GM18870 (cell line): ENCODE data around the gene KRTAP3-2.
"Not testable (repeated sequence)": the region's sequence is repeated elsewhere in the genome, so short reads cannot be mapped to it uniquely, and the experiment has no call there.

ENCODE experiments used
- ATAC-seq: cut with Tn5 transposase; IDR thresholded peaks from one replicate; pipeline ENCODE4 v1.9.1; 2021; ENCODE audit warnings: moderate library complexity; ENCODE audit not compliant: unreplicated experiment

The KRTAP3-2 gene

GRCh38 chr17:40999563-40999962 is at the start of gene KRTAP3-2:
Gene KRTAP3-2 (minus strand): TSS chr17:40999906. CDS start chr17:40999853, 53 bp downstream.
- ATAC-seq = not testable (repeated sequence)

- ATAC-seq = no peak
These were observed 49.4 kb upstream of the KRTAP3-2 start for GRCh38 chr17:41049110-41049509.

DNA sequence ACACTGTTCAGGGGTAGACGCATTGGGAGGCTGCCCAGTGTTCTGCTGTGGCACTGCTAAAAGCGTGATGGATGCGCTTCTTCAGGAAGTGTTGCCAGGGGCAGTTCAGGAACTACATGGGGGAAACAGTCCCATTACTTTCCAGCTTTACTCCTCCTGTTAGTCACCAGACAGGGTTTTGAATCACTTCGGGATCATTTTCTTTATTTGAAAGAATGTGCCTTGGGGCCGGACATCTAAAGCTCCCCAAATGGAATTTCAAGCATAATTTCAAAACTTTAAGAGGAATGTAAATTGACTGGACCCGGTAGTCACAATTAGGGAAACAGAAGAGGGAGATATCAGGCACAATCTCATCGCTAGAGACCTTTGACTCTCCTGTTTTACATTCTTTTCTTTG is 48.7 kb upstream of the KRTAP3-2 start:
- ATAC-seq = no peak

DNA sequence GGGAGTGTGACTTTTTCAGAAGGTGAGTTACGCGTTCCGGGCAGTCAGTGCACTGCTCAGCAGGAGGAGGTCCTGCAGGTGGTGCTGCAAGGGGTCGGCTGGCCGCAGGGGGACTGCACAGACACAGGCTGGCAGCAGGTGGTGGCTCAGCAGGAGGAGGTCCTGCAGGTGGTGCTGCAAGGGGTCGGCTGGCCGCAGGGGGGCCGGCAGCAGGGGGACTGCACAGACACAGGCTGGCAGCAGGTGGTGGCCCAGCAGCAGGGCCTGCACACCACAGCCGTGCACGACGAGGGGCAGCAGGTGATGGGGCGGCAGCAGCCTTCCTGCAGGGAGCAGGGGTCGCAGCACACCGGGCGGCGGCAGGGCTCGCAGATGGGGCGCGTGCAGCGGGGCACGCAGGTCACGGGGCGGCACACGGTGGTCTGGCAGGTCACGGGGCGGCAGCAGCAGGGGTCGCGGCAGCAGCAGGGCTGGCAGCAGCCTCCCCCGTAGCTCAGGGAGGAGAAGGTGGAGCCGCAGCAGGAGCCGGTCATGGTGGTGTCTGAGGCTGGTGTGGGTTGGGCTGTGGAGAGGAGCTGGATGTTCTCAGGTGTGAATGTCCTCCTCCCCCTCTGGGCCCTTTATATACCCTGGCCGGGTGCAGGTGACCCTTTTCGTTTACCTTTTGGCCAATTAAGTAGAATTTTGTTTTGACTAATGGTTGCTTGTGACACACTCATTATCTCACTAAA is 47.2 kb upstream of the KRTAP3-2 start, which contains the start of gene KRTAP2-1:
KRTAP2-1 (minus strand) TSS at position 582 of the 731 bp plus-strand sequence; CDS start at position 533, 49 bp downstream.
- not testable (repeated sequence) for ATAC-seq

- ATAC-seq = no peak
These were observed 43.2 kb upstream of the KRTAP3-2 start for GRCh38 chr17:41042953-41043352.

- ATAC-seq = not testable (repeated sequence)
These were observed 41.3 kb upstream of the KRTAP3-2 start, which contains the start of gene KRTAP1-1 for GRCh38 chr17:41040783-41041571. Gene KRTAP1-1 (minus strand): TSS chr17:41041450. CDS start chr17:41041397, 53 bp downstream.

- ATAC-seq = no peak
These were observed 38.2 kb upstream of the KRTAP3-2 start for GRCh38 chr17:41037853-41038350.

GRCh38 chr17:41034346-41034935 is 34.7 kb upstream of the KRTAP3-2 start, which contains the start of gene KRTAP1-3:
Gene KRTAP1-3 (minus strand): TSS chr17:41034874. CDS start chr17:41034821, 53 bp downstream.
- not testable (repeated sequence) for ATAC-seq

GRCh38 chr17:41029633-41030245 is 30.0 kb upstream of the KRTAP3-2 start, which contains the start of gene KRTAP1-4:
Gene KRTAP1-4 (minus strand): TSS chr17:41030195. CDS start chr17:41030078, 117 bp downstream.
- ATAC-seq = no peak

DNA sequence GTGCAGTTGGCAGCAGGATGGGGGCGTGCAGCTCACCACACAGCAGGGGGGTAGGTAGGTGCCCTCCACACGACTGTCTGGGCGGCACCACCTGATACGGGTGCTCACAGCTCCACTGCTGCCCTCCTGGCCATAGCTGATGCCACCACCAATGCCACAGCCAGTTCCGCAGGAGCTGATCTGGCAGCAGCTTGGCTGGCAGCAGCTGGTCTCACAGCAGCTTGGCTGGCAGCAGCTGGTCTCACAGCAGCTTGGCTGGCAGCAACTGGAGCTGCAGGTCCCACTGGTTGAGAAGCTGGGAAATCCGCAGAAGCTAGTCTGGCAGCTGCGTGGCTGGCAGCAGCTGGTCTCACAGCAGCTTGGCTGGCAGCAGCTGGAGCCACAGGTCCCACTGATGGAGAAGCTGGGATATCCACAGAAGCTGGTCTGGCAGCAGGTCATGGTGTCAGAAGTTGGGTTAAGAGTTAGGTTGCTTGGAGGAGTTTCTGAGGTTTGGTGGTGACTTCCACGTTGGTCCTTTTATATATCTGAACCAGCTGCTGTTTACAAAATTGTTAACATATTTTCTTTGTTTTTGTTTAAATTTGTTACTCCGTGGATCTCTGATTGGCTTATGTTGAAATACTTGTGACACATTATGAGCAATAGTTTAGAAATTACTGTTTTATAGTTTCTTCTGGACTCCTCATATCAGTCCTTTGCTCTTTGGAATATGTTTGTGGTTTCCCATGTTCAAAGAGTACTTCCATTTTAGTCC is 27.2 kb upstream of the KRTAP3-2 start, which contains the start of gene KRTAP1-5:
KRTAP1-5 (minus strand) TSS at position 494 of the 757 bp plus-strand sequence; CDS start at position 441, 53 bp downstream.
- ATAC-seq = no peak

GRCh38 chr17:41024697-41025096 is 25.0 kb upstream of the KRTAP3-2 start:
- no peak for ATAC-seq

- ATAC-seq = no peak
These were observed 20.6 kb upstream of the KRTAP3-2 start for GRCh38 chr17:41020336-41020735.

DNA sequence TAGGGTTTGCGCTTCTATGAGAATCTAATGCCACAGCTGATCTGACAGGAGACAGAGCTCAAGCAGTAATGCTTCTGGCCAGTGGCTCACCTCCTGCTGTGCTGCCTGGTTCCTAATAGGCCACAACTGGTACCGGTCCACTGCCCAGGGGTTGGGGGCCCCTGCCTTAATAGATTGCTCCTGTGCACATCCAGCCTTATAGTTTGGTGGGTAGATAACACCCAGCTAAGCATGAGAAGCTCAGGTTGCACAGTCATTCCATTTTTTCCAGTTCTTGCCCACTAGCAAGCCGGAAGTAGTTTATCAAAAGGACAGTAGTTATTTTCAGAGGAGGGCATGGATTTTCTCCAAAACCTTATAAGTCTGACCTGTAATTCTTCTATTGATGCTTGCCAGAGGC is 19.7 kb upstream of the KRTAP3-2 start:
- no peak for ATAC-seq

- ATAC-seq = no peak
These were observed 18.8 kb upstream of the KRTAP3-2 start for GRCh38 chr17:41018541-41018940.

GRCh38 chr17:41016578-41017215 is 17.0 kb upstream of the KRTAP3-2 start:
- no peak for ATAC-seq

GRCh38 chr17:41015454-41015853 is 15.7 kb upstream of the KRTAP3-2 start:
- no peak for ATAC-seq

- no peak for ATAC-seq
These were observed 13.9 kb upstream of the KRTAP3-2 start for GRCh38 chr17:41013606-41014005.

DNA sequence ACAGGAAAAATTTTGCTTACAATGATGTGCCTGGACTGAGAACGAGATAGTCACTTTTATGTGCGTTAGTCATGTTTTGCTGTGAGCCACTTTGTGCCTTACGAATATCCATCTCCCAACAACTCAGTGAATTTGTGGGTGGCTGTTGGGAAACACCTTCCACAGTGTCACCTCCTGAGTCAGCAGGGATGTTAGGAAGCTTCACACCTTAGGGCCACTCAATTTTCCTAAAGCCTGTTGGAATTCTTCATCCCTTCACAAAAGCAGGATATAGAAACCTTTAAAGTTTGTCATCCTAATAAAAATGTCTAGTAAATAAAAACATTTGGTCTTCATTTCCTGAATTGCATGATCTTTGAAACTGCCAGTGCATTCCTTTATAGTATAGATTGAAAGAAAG is 13.5 kb upstream of the KRTAP3-2 start:
- ATAC-seq = no peak
